Activated CD8-positive, alpha-beta memory T cell treated with anti-CD3 and anti-CD28 coated beads for 24 hours (primary cell): ENCODE results near the gene LDLR.
"Not testable (repeated sequence)": the region's sequence is repeated elsewhere in the genome, so short reads cannot be mapped to it uniquely, and the experiment has no call there.

Experiments used
- DNase-seq: peaks from one replicate; pipeline ENCODE4 v3.0.0-alpha.2; 2020

The LDLR gene

GRCh38 chr19:11076792-11077191 is 12.5 kb upstream of the LDLR start:
- DNase-seq = not testable (repeated sequence)

- DNase-seq = no peak
Observed at GRCh38 chr19:11078893-11079292, 10.4 kb upstream of the LDLR start.

DNA sequence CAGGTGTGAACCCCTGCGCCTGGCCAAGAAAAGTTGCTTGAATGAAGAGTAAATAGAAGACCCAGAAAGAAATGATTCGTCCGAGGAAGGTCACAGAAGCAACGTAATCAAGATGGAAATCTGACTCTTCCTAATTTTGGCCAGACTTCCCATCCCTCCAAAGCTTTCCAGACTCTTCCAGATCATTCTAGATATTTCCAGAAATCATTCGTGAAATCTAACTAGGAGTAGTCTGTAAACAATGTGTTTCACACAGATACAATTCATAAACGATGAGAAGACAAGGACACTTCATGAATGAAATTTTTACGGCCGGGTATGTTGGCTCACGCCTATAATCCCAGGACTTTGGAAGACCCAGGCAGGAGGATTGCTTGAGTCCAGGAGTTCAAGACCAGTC is 9.3 kb upstream of the LDLR start:
- no peak for DNase-seq

DNA sequence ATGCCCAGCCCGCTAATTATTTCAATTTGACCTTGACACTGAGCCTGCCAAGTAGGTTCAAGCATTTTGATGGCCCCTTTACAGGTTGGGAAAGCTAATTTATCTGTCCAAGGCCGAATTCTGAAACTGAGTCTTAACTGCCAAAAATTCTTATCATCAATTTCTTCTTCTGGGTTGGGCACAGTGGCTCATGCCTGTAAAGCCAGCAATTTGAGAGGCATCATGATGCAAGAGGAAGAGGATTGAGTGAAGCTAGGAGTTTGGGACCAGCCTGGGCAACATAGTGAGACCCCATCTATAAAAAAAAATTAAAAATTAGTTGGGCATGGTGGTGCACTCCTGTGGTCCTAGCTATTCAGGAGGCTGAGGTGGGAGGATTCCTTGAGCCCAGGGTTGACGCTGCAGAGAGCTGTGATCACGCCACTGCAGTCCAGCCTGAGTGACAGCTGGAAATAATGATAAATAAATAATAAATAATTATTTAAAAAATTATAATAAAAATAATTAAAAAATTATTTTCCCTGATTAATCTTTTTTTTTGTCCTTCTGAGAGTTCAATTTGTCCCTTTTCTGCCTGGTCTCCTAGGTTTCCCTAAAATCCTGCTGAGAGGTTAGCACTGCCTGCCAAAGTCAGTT is 1.3 kb upstream of the LDLR start:
- DNase-seq = no peak

DNA sequence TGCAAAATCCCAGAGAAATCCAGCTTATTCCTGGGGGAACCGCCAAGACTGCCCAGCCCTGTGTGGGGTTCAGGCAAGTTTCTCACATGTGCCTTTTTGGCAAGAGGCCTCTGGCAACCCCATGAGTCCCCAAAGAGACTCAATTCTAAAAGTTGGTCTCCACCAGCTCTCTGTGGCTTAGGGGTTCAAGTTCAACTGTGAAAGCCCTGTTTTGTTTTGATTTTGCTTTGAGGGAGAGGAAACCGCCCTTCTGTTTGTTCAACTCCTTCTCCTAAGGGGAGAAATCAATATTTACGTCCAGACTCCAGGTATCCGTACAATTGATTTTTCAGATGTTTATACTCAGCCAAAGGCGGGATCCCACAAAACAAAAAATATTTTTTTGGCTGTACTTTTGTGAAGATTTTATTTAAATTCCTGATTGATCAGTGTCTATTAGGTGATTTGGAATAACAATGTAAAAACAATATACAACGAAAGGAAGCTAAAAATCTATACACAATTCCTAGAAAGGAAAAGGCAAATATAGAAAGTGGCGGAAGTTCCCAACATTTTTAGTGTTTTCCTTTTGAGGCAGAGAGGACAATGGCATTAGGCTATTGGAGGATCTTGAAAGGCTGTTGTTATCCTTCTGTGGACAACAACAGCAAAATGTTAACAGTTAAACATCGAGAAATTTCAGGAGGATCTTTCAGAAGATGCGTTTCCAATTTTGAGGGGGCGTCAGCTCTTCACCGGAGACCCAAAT is 583 bp upstream of the LDLR start:
- no peak for DNase-seq

DNA sequence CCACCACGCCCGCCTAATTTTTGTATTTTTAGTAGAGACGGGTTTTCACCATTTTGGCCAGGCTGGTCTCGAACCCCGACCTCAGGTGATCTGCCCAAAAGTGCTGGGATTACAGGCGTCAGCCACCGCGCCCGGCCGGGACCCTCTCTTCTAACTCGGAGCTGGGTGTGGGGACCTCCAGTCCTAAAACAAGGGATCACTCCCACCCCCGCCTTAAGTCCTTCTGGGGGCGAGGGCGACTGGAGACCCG is 676 bp downstream of the LDLR start:
- DNase-seq = not testable (repeated sequence)

DNA sequence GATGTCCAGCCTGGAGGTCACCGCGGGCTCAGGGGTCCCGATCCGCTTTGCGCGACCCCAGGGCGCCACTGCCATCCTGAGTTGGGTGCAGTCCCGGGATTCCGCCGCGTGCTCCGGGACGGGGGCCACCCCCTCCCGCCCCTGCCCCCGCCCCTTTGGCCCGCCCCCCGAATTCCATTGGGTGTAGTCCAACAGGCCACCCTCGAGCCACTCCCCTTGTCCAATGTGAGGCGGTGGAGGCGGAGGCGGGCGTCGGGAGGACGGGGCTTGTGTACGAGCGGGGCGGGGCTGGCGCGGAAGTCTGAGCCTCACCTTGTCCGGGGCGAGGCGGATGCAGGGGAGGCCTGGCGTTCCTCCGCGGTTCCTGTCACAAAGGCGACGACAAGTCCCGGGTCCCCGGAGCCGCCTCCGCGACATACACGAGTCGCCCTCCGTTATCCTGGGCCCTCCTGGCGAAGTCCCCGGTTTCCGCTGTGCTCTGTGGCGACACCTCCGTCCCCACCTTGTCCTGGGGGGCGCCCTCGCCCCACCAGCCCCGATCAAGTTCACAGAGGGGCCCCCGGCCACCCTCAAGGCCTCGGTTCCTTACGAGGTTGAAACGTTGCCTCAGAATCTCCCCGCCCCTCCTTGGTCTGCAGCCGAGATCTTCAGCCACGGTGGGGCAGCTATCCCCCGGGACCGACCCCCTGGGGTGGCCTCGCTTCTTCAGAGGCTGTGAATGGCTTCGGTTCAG is 1.2 kb downstream of the LDLR start:
- DNase-seq = peak; percentile 97

DNA sequence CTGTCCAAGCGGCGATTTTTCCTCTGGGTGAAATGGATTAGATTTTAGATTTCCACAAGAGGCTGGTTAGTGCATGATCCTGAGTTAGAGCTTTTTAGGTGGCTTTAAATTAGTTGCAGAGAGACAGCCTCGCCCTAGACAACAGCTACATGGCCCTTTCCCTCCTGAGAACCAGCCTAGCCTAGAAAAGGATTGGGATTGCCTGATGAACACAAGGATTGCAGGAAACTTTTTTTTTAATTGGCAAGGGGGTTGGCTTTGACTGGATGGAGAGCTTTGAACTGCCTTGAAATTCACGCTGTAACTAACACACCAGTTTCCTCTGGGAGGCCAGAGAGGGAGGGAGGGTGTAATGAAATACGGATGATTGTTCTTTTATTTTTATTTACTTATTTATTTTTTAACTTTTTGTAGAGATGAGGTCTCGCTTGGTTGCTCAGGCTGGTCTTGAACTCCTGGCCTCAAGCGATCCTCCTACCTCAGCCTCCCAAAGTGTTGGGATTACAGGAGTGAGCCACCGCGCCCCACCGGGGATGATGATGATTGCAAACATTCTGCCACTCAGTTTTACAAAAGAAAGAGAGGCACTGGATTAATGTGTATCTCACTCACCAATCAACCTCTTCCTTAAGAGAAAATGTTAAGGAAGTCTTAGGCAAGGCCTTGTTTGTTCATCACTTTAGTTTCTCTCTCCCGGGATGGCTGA is 1.9 kb downstream of the LDLR start:
- no peak for DNase-seq

GRCh38 chr19:11091703-11092153 is 2.5 kb downstream of the LDLR start:
- DNase-seq = peak; percentile 65

DNA sequence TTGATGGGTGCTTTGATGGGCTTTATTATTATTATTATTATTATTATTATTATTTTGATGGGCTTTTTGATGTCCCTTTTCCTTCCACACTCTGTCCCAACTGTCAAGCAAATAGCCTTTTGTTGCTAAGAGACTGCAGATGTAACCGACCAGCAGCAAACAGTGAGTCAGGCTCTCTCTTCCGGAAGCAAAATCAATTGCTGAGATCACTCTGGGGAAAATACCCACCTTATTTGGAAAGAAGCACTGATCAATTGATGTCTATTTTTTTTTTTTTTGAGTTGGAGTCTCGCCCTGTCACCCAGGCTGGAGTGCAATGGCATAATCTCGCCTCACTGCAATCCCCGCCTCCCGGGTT is 2.9 kb downstream of the LDLR start:
- DNase-seq = no peak

DNA sequence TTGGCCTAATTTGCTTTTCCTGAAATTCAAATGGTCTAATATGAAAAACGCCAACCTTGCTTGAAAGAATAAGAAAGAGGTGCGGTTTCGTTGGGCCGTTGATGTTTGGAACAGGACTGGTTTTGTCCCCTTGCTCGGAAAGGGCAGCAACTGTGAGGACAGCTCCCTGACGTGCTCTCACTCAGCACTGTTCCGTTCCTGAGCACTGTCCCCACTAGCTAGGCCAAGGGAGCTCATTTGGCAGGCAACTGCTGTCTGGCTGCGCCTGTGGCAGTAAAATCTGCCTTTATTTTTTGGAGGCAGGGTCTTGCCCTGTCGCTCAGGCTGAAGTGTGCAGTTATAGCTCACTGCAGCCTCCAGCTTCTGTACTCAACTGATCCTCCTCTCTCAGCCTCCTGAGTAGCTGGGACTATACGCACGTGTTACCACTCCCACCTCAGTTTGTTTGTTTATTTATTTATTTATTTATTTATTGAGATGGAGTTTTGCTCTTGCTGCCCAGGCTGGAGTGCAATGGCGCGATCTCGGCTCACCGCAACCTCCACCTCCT is 4.5 kb downstream of the LDLR start:
- no peak for DNase-seq

DNA sequence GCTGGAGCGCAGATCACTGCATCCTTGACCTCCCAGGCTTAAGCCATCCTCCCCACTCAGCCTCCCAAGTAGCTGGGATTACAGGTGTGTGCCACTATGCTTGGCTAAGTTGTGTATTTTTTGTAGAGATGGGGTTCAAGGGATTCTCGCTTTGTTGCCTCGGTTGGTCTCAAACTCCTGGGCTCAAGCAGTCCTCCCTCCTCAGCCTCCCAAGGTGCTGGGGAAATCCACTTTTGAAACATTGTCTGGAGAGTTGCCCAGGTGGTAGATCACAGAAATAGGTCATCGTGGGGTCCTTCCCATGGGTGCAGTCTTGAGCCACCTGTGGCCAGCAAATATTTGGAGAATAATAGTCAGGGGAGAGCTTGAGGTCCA is 5.2 kb downstream of the LDLR start:
- DNase-seq = no peak

DNA sequence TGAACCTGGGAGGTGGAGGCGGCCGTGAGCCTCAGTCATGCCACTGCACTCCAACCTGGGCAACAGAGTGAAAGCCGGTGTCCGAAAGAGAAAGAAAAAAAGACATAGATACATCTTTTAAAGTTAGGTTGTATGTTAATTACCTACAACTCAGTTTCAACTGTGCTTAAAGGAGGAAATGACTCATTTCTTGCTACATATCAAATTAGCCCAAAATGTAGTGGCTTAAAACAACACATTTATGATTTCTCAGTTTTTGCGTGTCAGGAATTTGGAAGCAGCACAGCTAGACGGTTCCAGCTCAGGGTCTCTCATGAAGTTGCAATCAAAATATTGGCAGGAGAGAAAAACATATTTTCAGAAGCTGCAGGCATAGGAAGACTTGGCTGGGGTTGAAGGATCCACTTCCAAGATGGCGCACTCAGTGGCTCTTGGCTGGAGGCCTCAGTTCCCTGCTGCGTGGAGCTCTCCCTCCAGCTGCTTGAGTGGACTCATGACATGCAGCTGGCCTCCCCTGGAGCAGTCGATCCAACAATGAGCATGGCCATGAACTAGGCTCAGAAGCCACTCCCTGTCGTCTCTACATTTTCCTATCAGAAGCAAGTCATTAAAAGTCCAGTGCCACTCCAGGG is 7.1 kb downstream of the LDLR start:
- peak; percentile 71 for DNase-seq

GRCh38 chr19:11097367-11097766 is 8.1 kb downstream of the LDLR start:
- not testable (repeated sequence) for DNase-seq

DNA sequence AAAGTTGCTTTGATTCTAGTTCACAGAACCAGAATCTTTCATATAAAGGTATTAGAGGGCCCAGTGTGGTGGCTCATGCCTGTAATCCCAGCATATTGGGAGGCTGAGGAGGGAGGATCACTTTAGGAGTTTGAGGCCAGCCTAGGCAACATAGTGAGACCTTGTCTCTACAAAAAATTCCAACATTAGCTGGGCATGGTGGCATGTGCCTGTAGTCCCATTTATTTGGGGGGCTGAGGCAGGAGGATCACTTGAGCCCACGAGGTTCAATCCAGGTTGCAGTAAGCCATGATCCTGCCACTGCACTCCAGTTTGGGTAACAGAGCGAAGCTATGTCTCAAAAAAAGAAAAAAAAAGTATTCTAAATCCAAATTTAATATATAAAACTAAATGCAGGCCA is 9.1 kb downstream of the LDLR start:
- no peak for DNase-seq

DNA sequence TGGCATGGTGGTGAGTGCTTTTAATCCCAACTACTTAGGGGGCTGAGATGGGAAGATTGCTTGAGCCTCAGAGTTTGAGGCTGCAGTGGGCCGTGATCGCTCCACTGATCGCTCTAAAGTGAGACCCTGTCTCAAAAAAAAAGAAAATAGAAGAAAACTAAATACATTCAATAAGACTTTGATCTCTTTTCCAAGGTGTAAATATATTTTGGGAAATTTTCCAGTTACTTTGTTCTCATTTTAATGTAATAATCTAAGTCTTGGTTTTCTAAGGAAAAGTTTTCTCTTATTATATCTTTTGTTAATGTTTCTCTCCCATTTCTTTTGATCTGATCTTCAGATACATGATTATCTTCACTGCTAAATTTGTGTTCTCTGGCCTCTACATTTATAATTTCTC is 9.6 kb downstream of the LDLR start:
- DNase-seq = no peak

- no peak for DNase-seq
Observed at GRCh38 chr19:11100049-11100448, 10.8 kb downstream of the LDLR start.

GRCh38 chr19:11101057-11101456 is 11.8 kb downstream of the LDLR start:
- no peak for DNase-seq

DNA sequence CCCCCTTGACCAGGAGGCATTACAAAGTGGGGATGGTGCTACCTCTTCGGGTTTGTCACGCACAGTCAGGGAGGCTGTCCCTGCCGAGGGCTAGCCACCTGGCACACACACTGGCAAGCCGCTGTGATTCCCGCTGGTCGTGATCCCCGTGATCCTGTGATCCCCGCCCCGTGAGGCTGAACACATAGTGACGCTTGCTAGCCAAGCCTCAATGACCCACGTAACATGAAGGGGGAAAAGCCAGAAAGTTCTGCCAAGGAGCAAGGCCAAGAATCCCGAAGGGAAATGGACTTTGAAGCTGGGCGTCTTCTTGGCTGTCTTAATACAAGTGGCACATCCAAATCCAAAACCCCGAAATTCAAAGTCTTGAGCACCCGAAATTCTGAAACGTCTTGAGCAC is 13.7 kb downstream of the LDLR start:
- no peak for DNase-seq

DNA sequence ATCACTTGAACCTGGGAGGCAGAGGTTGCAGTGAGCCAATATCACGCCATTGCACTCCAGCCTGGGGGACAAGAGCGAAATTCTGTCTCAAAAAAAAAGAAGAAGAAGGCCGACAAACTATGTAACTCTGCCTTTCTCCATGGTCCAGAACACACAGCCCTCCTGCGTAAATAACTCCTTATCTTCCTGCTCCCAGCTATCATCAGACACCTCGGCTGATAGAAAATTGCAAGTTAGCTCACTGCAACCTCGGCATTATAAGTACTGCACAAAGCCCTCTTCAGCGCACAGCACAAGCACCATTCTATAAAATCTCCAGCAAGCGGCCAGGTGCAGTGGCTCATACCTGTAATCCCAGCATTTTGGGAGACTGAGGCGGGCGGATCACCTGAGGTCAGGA is 14.4 kb downstream of the LDLR start:
- DNase-seq = not testable (repeated sequence)

GRCh38 chr19:11105014-11105636 is 15.9 kb downstream of the LDLR start:
- no peak for DNase-seq

DNA sequence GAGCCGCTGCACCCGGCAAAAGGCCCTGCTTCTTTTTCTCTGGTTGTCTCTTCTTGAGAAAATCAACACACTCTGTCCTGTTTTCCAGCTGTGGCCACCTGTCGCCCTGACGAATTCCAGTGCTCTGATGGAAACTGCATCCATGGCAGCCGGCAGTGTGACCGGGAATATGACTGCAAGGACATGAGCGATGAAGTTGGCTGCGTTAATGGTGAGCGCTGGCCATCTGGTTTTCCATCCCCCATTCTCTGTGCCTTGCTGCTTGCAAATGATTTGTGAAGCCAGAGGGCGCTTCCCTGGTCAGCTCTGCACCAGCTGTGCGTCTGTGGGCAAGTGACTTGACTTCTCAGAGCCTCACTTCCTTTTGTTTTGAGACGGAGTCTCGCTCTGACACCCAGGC is 17.2 kb downstream of the LDLR start:
- DNase-seq = no peak

- no peak for DNase-seq
Observed at GRCh38 chr19:11108746-11109145, 19.5 kb downstream of the LDLR start.
